ENCODE data around the gene PILRA. TPM values are rescaled to one million over a fixed set of nuclear protein-coding genes. Genes with fewer than 3 reads are reported as not detected.
A peak's percentile ranks its signal among the peaks of the same experiment; 100 is the strongest.

Gene PILRA
- total and polyA plus RNA-seq, 2 of the 13 experiments (the other 11 are each of a cell fraction or from before 2014, with no cell fraction given): 0.13 to 1.3 TPM

DNA sequence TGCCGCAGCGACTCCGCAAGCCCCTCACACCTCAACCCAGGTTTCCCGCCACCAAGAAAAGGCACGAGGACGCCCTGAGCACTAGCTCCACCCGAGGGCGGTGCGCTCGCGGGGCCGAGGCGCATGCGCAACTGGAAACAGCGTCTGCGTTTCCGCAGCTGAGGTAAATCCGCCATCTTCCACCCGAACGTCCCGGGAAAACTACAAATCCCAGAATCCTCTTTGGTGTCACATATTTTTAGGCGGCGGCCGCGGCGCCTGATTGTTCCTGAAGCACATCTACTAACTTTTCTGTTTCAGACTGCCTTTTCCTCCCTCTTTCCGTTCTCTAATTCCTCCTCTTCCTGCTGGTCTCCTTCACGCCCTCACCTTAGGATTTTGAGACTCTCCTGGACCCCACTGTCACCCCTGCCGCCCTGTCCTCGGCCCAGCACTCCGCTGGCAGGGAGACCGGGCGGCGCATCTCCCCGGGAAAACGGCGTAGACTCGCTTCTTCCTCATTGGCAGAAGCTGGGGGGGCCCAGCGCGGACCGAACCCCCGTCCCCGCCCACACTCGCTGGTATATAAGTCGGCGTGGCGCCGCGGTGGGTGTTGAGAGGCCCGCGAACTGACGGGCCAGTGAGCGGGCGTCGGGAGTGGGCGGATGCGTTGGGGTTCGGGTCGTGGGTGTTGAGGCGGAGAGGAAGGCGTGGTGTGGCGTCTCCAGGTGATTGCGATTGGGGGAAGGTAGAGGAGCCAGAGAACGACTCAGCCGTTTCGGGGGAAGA, 55.1 kb downstream of the PILRA start, which contains the start of gene ZCWPW1 (continued):
- TF ChIP-seq, protein P1, sequence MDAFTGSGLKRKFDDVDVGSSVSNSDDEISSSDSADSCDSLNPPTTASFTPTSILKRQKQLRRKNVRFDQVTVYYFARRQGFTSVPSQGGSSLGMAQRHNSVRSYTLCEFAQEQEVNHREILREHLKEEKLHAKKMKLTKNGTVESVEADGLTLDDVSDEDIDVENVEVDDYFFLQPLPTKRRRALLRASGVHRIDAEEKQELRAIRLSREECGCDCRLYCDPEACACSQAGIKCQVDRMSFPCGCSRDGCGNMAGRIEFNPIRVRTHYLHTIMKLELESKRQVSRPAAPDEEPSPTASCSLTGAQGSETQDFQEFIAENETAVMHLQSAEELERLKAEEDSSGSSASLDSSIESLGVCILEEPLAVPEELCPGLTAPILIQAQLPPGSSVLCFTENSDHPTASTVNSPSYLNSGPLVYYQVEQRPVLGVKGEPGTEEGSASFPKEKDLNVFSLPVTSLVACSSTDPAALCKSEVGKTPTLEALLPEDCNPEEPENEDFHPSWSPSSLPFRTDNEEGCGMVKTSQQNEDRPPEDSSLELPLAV (CRISPR knock-in tag; conservative IDR thresholded peaks at IDR 0.05; ENCODE audit: low read depth): no peak; the same call in 1 of the 2 replicates
- no peak for TF ChIP-seq ZNF496 (CRISPR knock-in tag; IDR thresholded peaks at IDR 0.05; ENCODE audit: insufficient replicate concordance)
- TF ChIP-seq ZNF343 (CRISPR knock-in tag; IDR thresholded peaks at IDR 0.05): no peak
- no peak for TF ChIP-seq HDAC6 (IDR thresholded peaks at IDR 0.05; ENCODE audit: low read depth, low read length)
- no peak; the same call in 1 of the 2 replicates for TF ChIP-seq JDP2 (CRISPR knock-in tag; IDR thresholded peaks at IDR 0.05; ENCODE audit: borderline replicate concordance)
- TF ChIP-seq NR3C1 (CRISPR knock-in tag; IDR thresholded peaks at IDR 0.05): no peak
- no peak for TF ChIP-seq ZBTB1 (CRISPR knock-in tag; IDR thresholded peaks at IDR 0.05; ENCODE audit: borderline replicate concordance)
- TF ChIP-seq ETV6 (CRISPR knock-in tag; conservative IDR thresholded peaks at IDR 0.05): no peak
- TF ChIP-seq ZNF329 (CRISPR knock-in tag; IDR thresholded peaks at IDR 0.05; ENCODE audit: low read depth): peak; percentile 42; the same call in 1 of the 2 replicates
- TF ChIP-seq RXRB (CRISPR knock-in tag; IDR thresholded peaks at IDR 0.05; ENCODE audit: borderline replicate concordance): no peak
- no peak; the same call in 1 of the 2 replicates for TF ChIP-seq ZNF678 (CRISPR knock-in tag; IDR thresholded peaks at IDR 0.05)
- peak; percentile 36; the same call in 1 of the 2 replicates for TF ChIP-seq SP2 (CRISPR knock-in tag; IDR thresholded peaks at IDR 0.05)
- TF ChIP-seq ZNF530 (CRISPR knock-in tag; IDR thresholded peaks at IDR 0.05; ENCODE audit: low read depth): no peak
- TF ChIP-seq SIX4 (CRISPR knock-in tag; IDR thresholded peaks at IDR 0.05): 0 out of 2 replicates have a peak, but pooled peaks have one; percentile 35
- TF ChIP-seq REL (CRISPR knock-in tag; conservative IDR thresholded peaks at IDR 0.05): peak; percentile 93; the same call in 1 of the 2 replicates
- TF ChIP-seq, protein P2, sequence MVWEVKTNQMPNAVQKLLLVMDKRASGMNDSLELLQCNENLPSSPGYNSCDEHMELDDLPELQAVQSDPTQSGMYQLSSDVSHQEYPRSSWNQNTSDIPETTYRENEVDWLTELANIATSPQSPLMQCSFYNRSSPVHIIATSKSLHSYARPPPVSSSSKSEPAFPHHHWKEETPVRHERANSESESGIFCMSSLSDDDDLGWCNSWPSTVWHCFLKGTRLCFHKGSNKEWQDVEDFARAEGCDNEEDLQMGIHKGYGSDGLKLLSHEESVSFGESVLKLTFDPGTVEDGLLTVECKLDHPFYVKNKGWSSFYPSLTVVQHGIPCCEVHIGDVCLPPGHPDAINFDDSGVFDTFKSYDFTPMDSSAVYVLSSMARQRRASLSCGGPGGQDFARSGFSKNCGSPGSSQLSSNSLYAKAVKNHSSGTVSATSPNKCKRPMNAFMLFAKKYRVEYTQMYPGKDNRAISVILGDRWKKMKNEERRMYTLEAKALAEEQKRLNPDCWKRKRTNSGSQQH (CRISPR knock-in tag; IDR thresholded peaks at IDR 0.05; ENCODE audit: low read depth): no peak; the same call in 1 of the 2 replicates
- TF ChIP-seq NAIF1 (CRISPR knock-in tag; IDR thresholded peaks at IDR 0.05; ENCODE audit: borderline replicate concordance): 0 out of 2 replicates have a peak, but pooled peaks have one; percentile 14
- no peak for TF ChIP-seq ZNF326 (CRISPR knock-in tag; IDR thresholded peaks at IDR 0.05; ENCODE audit: borderline replicate concordance)
- no peak for TF ChIP-seq FOXP1 (IDR thresholded peaks at IDR 0.05)
- no peak for TF ChIP-seq FOXP1 (CRISPR knock-in tag; IDR thresholded peaks at IDR 0.05)
- TF ChIP-seq SP5 (CRISPR knock-in tag; IDR thresholded peaks at IDR 0.05; ENCODE audit: borderline replicate concordance, low read depth): peak; percentile 93
- no peak for TF ChIP-seq TBX3 (IDR thresholded peaks at IDR 0.05; ENCODE audit: borderline replicate concordance)
- peak; percentile 20; the same call in 1 of the 2 replicates for TF ChIP-seq ZNF451 (CRISPR knock-in tag; IDR thresholded peaks at IDR 0.05)
- TF ChIP-seq ZNF367 (CRISPR knock-in tag; IDR thresholded peaks at IDR 0.05; ENCODE audit: borderline replicate concordance): peak; percentile 91
- TF ChIP-seq PAF1 (CRISPR knock-in tag; IDR thresholded peaks at IDR 0.05): no peak
- peak; percentile 41; the same call in 1 of the 2 replicates for TF ChIP-seq DMAP1 (CRISPR knock-in tag; IDR thresholded peaks at IDR 0.05)
- TF ChIP-seq NR2F6 (IDR thresholded peaks at IDR 0.05): no peak
- peak; percentile 61; the same call in 1 of the 2 replicates for TF ChIP-seq NR2F6 (CRISPR knock-in tag; IDR thresholded peaks at IDR 0.05)

Data from HepG2 (cell line).